ENCODE results near the gene IGSF8. TPM values are rescaled to one million over a fixed set of nuclear protein-coding genes. Genes with fewer than 3 reads are reported as not detected.

Gene IGSF8
- total RNA-seq, 1 donor from 2014 or later: 17.2 TPM

DNA sequence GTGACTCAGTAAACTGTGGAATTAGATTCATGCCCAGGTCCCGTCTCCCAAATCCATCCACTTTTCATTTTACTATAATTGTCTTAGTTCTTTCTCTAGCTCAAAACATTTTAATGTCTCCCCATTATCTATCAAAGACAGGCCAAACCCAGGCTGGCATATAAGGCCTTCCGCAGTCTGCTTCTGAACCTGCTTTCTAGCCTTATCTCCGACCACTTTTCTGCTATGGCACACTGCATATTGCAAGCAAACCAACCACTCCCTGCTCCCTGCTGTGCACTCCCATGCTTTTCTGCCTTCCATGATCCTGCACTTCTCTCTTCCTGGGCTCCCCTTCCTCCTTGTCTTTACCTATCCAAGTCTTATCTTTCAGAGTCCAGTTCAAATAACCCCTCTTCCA is 49.3 kb downstream of the IGSF8 start:
- Mint-ChIP-seq H3K36me3 (ENCODE audit: low read depth, unreplicated experiment) (no peaks in the 10 kb centered on the region), H3K9me3 (ENCODE audit: unreplicated experiment) (no peaks in the 10 kb centered on the region), H3K4me3 (ENCODE audit: unreplicated experiment) (no peak overlapping the region), H3K27me3 (ENCODE audit: unreplicated experiment) (peaks cover 5% of the 10 kb centered on the region), H3K4me1 (ENCODE audit: unreplicated experiment) (peaks cover 19% of the 10 kb centered on the region), H3K27ac (ENCODE audit: unreplicated experiment) (no peak overlapping the region)
- no peak for DNase-seq (ENCODE audit: low spot score)
- no peak for TF ChIP-seq CTCF (IDR thresholded peaks at IDR 0.05; ENCODE audit: unreplicated experiment)

DNA sequence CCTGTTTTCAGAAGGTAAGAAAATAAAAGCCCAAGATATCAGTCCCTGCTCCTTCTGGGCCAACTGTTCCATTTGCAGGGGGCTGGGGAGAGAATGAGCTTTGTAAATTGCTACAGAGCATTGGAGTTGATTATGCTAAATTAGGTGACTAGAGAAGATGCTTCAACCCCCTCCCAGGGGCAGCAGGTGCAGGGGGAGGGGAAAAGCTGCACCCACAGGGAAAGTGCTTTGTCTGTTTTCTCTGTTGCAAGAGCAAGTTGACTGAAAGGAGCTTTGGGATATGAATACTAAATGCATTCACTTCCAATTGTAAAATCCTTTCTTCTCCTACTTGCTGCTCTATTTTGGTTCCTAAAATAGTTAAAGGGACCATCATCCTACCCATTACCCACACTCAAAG is 50.1 kb downstream of the IGSF8 start:
- no peak for TF ChIP-seq CTCF (IDR thresholded peaks at IDR 0.05; ENCODE audit: unreplicated experiment)
- Mint-ChIP-seq H3K9me3 (ENCODE audit: unreplicated experiment) (no peaks in the 10 kb centered on the region), H3K27ac (ENCODE audit: unreplicated experiment) (no peak overlapping the region), H3K27me3 (ENCODE audit: unreplicated experiment) (peaks cover 6% of the 10 kb centered on the region), H3K4me3 (ENCODE audit: unreplicated experiment) (no peak overlapping the region), H3K36me3 (ENCODE audit: low read depth, unreplicated experiment) (no peaks in the 10 kb centered on the region), H3K4me1 (ENCODE audit: unreplicated experiment) (peaks cover 19% of the 10 kb centered on the region)
- no peak for DNase-seq (ENCODE audit: low spot score)

DNA sequence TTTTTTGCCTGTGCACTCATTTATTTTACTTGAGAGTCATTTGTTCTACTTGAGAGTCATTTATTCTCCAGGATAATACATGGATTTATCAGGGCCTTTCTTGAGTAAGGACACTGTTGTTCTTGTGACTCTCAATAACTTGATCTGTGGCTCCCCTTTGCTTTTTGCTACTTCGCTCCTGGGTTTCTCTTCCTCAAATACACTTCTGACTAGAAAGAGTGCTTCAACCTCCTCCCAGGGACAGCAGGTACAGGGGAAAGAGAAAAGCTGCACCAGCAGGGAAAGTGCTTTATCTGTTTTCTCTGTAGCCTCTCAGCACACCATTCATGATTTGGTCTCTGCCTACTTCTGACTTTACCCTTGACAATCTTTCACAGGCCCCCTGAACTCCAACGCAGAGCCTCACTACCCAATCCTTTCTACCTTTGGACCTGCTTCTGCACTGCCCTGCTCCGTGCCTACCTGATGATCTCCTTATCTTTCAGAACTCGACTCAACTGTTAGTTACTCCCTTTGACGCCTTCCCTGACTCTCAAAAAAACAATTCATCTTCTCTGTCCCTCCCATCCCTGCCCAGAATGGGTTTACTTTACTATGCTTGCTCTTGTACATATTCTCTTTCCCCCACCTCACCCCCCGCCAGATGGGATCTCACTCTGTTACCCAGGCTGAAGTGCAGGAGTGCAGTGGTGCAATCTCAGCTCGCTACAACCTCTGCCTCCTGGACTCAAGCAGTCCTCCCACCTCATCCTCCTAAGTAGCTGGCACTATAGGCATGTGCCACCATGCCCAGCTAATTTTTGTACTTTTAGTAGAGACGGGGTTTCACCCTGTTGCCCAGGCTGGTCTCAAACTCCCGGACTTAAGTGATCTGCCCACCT is 51.1 kb downstream of the IGSF8 start:
- no peak overlapping the region for H3K4me3 Mint-ChIP-seq (ENCODE audit: unreplicated experiment)
- H3K9me3 Mint-ChIP-seq (ENCODE audit: unreplicated experiment): no peaks in the 10 kb centered on the region
- no peaks in the 10 kb centered on the region for H3K36me3 Mint-ChIP-seq (ENCODE audit: low read depth, unreplicated experiment)
- no peak for TF ChIP-seq CTCF (IDR thresholded peaks at IDR 0.05; ENCODE audit: unreplicated experiment)
- DNase-seq (ENCODE audit: low spot score): no peak
- peaks cover 10% of the 10 kb centered on the region for H3K27me3 Mint-ChIP-seq (ENCODE audit: unreplicated experiment)
- peaks cover 19% of the 10 kb centered on the region for H3K4me1 Mint-ChIP-seq (ENCODE audit: unreplicated experiment)
- peak overlapping the region; percentile 38 for H3K27ac Mint-ChIP-seq (ENCODE audit: unreplicated experiment)

- no peaks in the 10 kb centered on the region for H3K36me3 Mint-ChIP-seq (ENCODE audit: low read depth, unreplicated experiment)
- no peaks in the 10 kb centered on the region for H3K9me3 Mint-ChIP-seq (ENCODE audit: unreplicated experiment)
- TF ChIP-seq CTCF (IDR thresholded peaks at IDR 0.05; ENCODE audit: unreplicated experiment): peak; percentile 55
- peaks cover 10% of the 10 kb centered on the region for H3K27me3 Mint-ChIP-seq (ENCODE audit: unreplicated experiment)
- peak overlapping the region; percentile 38 for H3K27ac Mint-ChIP-seq (ENCODE audit: unreplicated experiment)
- no peak overlapping the region for H3K4me3 Mint-ChIP-seq (ENCODE audit: unreplicated experiment)
- peak; percentile 66 for DNase-seq (ENCODE audit: low spot score)
- H3K4me1 Mint-ChIP-seq (ENCODE audit: unreplicated experiment): peaks cover 15% of the 10 kb centered on the region
Measured at GRCh38 chr1:160046494-160047110, 51.8 kb downstream of the IGSF8 start.

DNA sequence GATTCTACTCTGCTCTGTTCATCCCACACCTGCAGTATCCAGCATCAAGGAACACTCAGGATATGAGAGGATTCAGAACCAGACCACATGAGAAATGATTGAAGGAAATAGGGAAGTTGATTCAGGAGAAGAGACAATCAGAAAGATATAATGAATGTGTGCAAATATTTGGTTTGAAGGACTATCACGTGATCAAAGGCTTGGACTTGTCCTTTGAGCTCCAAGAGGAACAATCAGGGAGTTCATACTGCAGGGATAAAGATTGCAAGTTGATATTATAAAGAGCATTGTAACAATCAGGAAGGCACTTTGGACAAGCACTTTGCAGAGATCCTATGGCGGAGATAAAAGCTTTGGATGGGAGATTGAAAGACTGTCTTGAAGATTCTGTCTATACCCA is 52.8 kb downstream of the IGSF8 start:
- H3K27me3 Mint-ChIP-seq (ENCODE audit: unreplicated experiment): peaks cover 13% of the 10 kb centered on the region
- peaks cover 14% of the 10 kb centered on the region for H3K4me1 Mint-ChIP-seq (ENCODE audit: unreplicated experiment)
- no peaks in the 10 kb centered on the region for H3K9me3 Mint-ChIP-seq (ENCODE audit: unreplicated experiment)
- no peak overlapping the region for H3K27ac Mint-ChIP-seq (ENCODE audit: unreplicated experiment)
- no peaks in the 10 kb centered on the region for H3K36me3 Mint-ChIP-seq (ENCODE audit: low read depth, unreplicated experiment)
- TF ChIP-seq CTCF (IDR thresholded peaks at IDR 0.05; ENCODE audit: unreplicated experiment): no peak
- DNase-seq (ENCODE audit: low spot score): no peak
- H3K4me3 Mint-ChIP-seq (ENCODE audit: unreplicated experiment): no peak overlapping the region

All from endothelial cell (in vitro differentiated cells).